NCI-H2107 treated with DMSO at 0.1 percent for 48 hours (cell line): ENCODE data around the gene NHERF2.
A peak's percentile ranks its signal among the peaks of the same experiment; 100 is the strongest.

ENCODE experiments used
- DNase-seq: peaks from one replicate; lab custom pipeline; 2025; ENCODE audit not compliant: unreplicated experiment; lab: John Stamatoyannopoulos, UW

The NHERF2 gene

DNA sequence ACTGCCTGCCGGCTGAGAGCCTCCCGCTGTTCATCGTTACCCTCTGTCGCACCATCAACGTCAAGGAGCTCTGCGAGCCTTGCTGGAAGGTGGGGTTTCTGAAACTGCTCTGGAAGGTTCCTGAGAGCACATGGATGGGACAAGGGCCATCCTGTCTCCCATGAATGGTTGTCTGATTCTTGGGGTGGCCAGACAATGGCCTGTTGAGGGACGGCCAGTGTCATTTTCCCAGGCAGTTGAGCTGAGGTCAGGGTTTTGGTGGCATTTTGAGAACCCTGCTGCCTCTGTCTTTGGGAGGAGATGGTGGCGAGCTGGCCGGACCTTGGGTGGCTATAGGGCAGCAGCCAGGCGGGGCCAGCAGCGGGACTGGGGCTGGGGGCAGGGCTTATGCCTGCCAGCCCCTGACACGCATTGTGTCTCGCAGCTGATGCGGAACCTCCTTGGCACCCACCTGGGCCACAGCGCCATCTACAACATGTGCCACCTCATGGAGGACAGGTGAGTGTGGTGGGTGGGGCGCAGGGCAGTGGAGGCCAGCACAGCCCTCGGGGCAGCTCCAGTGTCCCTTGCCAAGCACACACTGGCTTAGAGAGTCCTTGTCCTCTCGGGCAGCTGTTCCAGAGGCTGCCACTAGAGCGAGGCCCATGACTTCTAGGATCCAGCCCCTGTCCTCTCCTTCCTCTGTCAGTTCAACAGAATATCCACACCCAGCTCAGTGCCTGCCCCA is 30.1 kb downstream of the NHERF2 start:
- DNase-seq, result peak; percentile 34

DNA sequence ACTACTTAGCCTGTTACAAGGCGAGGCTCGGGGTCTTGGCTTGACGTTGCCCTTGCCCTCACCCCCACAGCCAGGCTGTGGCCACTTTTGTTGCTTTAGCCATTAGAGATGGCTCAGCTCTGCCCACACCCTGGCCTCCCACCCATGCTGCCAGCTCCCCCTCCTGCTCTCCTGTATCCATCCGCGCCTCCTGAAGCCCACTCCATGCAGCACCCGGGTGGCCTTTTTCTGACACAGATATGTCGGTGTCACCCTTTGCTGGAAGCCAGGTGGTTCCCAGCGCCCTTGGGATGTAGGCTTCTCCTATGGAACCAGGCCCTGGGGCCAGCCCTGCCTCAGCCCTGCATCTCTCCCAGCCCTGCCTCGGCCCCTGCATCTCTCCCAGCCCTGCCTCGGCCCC is 30.7 kb downstream of the NHERF2 start:
- no peak for DNase-seq

DNA sequence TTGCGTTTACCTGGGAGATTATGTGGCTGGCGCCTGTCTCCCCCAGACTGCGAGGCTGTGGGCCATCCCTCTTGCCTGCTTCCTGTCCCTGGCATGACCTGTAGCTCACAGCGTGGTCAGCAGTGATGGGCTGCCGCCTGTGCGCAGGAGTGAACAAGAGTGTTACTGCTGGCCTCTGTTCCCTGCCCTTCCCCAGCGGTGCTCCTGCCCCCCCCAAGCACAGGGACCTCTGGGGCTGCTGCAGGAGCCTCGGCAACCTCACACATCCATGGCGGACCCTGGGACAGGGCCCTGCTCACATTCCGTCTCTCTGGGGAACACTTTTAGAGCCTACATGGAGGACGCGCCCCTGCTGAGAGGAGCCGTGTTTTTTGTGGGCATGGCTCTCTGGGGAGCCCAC is 31.7 kb downstream of the NHERF2 start:
- DNase-seq, result peak; percentile 72

DNA sequence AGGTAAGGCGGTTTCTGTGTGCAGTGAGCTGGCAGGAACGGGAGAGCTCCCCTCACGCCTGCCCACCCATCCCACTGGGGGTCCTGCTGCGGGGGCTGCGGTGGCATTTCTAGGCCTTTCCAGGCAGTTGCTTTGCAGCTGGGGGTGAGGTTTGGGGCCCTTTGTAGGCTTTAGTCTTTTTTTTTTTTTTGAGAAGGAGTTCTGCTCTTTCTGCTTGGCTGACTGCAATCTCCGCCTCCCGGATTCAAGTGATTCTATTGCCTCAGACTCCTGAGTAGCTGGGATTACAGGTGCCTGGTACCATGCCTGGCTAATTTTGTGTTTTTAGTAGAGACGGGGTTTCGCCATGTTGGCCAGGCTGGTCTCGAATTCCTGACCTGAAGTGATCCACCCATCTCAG is 32.2 kb downstream of the NHERF2 start:
- DNase-seq, result peak; percentile 67

DNA sequence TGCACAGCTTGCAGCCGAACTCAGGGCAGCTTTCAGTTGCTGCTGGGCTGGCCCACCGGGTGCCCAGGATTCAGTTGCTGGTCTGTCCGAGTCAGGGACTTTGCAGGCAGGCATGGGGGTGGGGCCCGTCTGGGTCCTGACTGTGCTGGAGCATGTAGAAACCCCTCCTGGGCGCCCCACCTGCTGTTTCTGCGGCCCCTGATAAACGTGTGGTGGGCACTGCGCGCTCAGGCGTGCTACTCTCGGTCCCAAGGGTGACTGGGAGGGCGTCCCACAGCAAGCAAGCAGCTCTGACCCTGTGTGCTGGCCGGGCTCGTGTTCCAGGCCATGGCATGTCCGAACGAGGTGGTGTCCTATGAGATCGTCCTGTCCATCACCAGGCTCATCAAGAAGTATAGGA is 33.6 kb downstream of the NHERF2 start:
- no peak for DNase-seq

DNA sequence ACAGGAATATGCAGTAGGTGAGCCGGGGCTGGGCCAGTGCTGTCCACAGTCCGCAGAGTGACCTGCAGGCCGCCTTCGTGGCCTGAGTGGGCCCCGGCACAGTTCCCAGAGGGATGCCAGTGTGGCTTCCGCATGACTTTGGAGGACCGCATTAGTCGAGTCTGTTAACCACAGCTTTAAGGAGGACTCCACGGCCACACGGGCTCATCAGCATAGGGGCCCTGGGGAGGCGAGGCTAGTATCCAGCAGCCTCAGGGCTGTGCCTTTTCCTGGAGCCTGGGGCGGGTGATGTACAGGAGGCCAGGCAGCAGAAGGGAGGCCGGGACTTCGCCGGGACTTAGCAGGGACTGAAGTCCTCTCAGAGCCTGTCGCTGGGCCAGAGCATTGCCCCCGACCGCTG is 34.3 kb downstream of the NHERF2 start:
- no peak for DNase-seq

DNA sequence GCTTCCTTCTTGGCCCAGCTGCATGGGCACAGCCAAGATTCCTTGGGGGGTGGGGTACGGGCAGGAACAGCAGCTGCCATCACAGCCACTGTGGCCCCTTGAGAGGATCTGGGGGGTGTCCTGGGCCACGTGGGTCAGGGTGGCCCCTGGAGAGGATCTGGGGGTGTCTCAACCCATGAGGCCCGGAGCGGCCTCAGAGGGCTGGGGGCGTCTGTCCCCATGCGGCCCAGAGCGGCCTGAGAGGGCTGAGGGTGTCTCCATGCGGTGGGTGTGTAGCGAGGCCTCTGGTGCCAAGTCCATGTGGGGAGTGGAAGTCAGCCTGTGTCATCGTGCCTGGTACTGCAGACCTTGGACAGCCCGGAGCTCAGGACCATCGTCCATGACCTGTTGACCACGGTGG is 34.8 kb downstream of the NHERF2 start:
- no peak for DNase-seq

DNA sequence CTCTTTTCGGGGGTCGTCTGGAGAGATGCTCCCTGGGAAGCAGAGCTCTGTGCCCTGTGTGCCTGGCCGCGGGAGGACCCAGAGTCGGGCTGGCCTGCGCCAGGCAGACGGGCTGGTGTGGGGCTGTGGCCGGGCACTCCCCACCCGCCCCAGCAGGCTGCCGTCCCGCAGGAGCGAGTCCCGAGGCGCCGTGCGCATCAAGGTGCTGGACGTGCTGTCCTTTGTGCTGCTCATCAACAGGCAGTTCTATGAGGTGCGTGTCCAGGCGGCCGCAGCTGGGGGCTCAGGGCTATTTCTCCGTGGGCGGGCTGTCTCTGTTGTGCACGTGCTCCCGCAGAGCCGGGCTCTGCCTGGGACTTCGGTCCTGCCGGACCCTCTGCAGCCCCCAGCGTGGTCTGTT is 36.1 kb downstream of the NHERF2 start:
- no peak for DNase-seq

DNA sequence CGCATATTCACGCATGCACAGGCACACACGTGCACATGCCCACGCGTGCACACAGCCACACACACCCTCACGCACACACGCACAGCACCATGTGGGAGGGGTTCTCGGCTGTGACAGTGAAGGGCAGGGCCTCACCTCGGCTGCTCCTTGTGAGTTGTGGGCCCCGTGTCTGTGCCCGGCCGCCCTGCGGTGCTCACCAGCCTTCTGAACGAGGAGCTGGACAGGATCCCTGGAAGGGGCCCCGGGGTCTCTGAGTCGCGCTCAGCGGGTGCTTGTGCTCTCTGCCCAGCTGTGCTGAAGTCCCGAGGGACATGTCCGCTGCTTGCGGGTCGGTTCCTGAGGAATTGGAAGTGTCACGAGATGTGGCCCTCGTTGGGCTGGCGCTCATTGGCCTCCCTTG is 37.2 kb downstream of the NHERF2 start:
- DNase-seq, result no peak

DNA sequence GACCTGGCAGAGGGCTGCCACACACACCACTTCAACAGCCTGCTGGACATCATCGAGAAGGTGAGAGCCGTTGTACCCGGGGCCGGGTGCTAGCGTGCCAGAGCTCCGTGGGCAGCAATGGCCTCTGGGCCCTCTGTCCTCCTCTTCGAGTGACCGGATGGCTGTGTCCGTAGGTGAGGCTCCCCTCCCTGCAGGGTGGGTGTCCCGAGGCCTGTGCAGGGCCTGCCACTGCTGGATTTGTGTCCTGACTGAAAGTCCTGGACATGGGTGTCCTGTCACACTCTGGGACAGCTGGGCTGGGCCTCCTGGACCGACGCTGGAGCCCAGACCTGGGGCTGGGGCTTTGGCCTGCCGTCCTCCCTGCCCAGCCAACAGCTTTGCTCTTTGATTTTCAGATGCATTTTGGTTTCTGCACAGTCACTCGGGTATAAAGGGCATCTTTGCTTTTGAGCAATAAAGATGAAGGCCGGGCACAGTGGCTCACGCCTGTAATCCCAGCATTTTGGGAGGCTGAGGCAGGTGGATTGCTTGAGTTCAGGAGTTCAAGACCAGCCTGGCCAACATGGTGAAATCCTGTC is 37.8 kb downstream of the NHERF2 start:
- no peak for DNase-seq

DNA sequence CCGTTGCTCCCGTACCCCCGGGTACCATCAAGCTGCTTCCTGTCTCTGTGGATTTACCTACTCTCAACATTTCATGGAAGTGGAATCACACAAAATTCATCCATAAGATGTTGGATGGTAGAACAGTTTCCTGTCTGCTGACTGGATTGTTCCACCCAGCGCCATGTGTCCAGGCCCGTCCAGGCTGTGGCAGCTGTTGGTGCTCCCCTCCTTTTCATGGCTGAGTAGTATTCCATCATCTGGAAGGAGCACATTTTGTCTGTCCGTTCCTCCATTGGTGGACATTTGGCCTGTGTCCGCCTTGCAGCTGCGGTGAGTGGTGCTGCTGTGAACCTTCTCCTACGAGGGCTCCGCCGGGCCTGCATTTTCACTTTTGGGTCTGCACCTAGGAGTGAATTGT is 39.4 kb downstream of the NHERF2 start:
- DNase-seq, result no peak

DNA sequence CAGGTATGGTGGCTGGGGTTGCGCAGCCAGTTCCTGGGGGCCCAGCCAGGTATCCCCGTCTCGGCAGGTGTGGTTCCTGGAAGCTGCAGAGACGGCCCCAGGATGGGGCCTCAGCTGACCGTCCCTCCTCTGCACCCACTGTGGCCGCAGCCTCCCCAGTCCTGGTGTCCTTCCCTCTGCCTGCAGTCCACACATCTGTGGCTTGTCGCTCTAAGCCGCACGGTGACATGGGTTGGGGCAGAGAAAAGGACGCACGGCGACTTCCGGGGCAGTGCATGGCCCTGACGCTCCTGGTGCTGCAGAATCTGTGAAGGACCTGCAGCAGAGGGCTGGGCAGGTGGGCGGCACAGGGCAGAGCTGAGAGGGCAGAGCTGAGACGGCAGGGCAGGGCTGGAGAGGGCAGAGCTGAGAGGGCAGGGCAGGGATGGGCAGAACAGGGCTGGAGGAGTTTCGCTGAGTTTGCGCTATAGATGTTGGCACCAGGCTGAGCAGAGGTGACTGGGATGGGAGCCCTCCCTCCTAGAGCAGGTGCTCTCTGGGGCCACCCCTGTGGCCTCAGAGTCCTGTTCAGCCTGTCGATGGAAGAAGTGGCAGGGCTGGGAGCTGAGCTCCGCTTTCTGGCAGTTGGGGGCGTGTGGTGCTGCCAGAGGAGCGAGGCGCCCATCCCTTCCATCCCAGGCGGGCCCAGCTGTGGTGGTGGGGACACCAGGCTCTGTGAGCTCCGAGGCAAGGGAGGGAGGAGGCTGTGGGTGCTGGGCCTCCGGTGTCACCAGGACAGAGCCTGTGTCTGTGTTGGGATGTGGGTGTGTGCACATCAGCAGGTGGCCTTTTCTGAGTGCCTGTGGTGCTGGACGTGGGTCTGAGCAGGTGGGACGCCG is 44.1 kb downstream of the NHERF2 start:
- no peak for DNase-seq

DNA sequence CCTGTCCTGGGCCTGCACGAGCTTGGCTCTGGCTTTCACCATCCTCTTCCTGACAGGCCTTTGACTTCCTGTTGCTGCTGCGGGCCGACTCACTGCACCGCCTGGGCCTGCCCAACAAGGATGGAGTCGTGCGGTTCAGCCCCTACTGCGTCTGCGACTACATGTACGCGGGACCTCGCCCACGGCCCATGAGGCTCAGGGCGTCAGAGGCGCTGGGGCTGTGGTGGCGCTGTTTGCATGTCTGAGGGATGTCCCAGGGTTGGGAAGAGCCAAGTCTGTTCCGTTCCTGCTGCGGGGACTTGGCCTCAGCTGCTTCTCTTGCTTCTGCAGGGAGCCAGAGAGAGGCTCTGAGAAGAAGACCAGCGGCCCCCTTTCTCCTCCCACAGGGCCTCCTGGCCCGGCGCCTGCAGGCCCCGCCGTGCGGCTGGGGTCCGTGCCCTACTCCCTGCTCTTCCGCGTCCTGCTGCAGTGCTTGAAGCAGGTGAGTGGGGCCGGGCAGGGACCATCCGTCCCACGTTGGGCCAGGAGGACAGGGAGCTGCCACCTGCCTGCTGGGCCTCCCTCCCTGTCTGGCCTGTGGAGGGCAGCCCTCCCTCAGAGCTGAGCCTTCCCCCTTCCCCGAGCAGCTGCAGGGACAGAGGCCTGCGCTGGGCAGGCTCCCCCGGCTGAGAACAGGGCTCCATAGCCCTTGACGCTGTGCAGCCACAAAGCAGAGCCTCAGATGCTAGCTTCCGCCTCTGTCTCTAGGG is 44.9 kb downstream of the NHERF2 start:
- no peak for DNase-seq

DNA sequence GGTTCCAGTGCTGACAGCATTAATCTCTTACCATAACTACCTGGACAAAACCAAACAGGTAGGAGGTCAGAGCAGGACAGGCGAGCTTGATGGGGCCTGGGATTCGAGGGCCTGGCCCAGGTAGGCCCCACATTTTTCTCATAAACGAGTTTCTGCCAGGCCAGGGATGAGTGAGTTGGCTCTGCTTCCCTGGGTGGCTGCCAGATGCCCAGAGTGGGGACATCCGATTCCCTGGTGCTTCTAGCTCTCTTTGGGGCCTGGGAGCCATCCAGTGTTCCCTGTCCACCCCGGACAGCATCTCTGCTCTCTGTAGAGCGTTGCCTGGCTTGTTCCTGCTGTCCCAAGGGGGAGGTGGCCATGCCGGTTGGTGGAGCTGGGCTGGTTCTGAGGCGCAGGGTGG is 46.2 kb downstream of the NHERF2 start:
- no peak for DNase-seq

DNA sequence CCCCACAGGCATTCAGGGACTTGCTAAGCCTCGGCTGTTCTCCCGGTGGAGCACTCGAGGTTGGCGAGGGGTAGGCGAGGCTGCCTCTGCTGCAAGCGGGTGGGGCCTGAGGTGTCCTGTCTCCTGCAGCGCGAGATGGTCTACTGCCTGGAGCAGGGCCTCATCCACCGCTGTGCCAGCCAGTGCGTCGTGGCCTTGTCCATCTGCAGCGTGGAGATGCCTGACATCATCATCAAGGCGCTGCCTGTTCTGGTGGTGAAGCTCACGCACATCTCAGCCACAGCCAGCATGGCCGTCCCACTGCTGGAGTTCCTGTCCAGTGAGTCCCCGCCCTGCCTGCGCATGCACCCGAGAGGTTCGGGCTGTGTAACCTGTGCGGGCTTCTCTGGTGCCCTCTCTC is 47.4 kb downstream of the NHERF2 start:
- no peak for DNase-seq

DNA sequence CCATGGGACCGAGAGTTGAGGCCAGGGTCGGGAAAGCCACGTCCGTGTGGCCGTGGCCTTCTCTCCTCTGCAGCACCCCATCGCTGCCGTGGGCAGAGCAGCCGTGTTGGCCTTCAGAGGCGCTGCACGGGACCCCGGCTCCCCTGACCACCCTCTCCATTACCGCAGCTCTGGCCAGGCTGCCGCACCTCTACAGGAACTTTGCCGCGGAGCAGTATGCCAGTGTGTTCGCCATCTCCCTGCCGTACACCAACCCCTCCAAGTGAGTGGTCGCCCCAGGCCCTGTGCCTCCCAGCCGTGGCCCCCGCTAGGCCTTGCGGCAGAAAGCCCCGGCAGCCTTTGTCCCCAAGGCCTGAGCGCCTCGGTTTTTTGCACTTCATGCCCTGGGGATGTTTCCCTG is 48.9 kb downstream of the NHERF2 start:
- no peak for DNase-seq

DNA sequence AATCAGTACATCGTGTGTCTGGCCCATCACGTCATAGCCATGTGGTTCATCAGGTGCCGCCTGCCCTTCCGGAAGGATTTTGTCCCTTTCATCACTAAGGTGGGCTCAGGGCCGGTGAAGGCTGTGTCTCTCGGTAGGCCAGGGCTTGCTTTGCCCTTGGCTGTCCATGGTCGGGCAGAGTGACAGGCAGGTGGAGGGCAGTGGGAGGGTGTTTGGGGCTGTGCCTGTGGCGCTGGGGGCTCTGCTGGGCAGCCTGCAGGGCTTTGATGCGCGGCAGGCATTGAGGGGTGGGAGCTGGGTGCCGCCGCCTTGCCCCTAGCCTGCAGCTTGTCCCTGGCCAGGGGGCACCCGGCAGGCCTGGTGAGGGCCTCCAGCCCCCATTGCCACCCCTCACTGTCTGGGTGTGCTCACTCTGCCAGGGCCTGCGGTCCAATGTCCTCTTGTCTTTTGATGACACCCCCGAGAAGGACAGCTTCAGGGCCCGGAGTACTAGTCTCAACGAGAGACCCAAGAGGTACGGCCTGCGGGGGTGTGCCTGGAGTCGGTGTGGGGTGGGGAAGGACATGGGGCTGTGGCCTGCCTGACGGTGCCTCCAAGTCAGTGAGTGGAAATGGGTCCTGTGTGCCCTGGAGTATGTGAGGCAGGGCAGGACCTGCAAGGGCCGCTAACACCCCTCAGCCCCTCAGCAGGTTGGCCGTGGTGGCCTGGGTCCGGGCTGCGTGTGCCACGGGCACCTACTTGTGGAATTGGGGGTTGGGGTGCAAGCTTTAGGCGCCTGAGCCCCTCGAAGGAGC is 49.6 kb downstream of the NHERF2 start:
- DNase-seq, result no peak

DNA sequence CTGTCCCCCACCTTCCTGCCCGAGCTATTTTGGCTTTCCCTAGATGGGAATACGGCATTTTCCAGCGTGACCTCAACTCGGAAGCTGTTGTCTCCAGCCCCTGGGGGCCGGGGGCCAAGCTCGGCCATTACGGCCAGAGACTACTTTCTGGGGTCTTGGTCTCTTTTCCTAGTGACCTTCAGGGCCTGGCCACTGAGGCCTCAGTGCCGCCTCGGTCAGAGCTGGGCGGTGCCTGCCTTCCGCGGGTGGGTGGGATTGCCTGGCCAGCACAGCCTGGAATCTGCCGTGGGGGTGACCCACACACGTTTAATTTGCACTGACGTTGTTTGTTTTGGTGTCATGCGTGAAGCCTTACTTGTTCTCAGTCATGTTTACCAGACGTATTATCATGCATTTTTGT is 50.3 kb downstream of the NHERF2 start:
- no peak for DNase-seq

DNA sequence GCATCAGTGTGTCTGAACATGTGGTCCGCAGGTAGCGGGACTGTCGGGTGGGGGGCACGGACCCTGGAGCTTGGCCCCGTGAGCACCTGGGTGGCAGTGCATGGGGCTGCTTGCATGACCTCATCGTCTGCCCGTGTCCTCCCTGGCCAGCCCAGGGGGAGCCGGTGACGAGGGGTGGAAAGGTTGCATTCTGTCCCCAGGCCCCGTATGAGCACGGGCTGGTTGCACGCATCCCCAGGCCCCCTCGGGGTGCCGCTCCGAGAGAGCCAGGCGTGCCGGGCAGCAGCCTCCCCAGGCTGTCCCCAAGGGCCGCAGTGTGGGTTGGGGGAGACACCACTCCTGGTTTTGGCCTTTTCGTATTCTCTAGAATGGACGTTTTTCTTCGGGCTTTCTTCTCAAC is 51.0 kb downstream of the NHERF2 start:
- no peak for DNase-seq

DNA sequence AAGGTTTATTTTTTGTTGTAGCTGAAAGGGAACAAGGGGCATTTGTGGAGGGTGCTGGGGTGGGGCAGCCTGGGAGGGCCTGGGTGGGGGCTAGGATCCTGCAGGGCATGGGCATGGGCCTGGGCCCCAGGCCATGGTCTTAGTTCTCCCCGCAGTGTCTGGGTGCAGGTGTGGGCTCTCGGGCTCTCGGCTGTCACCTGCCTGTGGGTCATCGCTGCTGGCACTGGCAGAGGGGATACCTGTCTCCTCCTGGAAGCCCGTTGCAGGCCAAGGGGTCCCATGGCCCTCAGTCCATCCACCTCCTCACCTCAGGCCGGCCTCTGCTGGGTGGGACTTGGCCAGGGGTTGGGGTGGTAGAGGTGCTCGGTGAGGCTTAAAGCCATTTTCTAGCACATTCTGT is 51.4 kb downstream of the NHERF2 start:
- no peak for DNase-seq

DNA sequence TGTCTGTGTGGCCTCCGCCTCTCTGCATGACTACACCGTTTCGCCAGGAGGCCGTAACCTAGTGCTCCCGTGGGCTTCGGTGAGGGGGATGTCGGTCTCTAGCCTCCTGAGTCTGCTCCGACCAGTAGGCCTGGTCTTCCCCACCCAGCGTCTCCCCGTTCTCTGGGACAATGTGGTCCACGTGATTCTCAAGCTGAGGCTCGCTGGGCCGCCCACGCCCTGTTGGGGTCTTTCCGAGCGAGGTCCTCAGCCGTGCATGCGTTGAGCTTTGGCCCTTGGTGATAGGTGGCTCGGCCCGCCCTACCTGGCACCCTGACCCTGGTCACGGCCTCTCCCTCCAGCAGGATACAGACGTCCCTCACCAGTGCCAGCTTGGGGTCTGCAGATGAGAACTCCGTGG is 52.0 kb downstream of the NHERF2 start:
- DNase-seq, result no peak
